Thyroid gland (tissue), 4 donors: Measurements from ENCODE around the gene PTCD2.

Experiments used
- CTCF ChIP-seq, 6 experiments: fragments of 200-600 bp in 3 of 6; fragments of 450-650 bp in 3 of 6; sonication (generic) in 3 of 6; IDR thresholded peaks; one replicate each; pipeline ENCODE4 v1.5.1; 2016 to 2019; ENCODE audit warnings: antibody characterized with exemption in 6 of 6, mild to moderate bottlenecking in 2 of 6, inconsistent platforms in 1 of 6, moderate library complexity in 1 of 6
- POLR2A ChIP-seq, 2 donors: fragments of 450-650 bp; IDR thresholded peaks; one replicate each; pipeline ENCODE4 v1.6.1; 2017; ENCODE audit warnings: antibody characterized with exemption in 2 of 2, mild to moderate bottlenecking in 2 of 2, moderate library complexity in 1 of 2

- TF ChIP-seq CTCF (IDR thresholded peaks at IDR 0.05) (peak; percentile 49 to 98 (median 88)), POLR2A (IDR thresholded peaks at IDR 0.05) (peak; percentile 68 to 99)
Observed at GRCh38 chr5:72307968-72308852, 12.0 kb upstream of the PTCD2 start.
